Large intestine (tissue), 3 donors: ENCODE data around the gene PKDCC. TPM values are rescaled to one million over a fixed set of nuclear protein-coding genes. Genes with fewer than 3 reads are reported as not detected.

Experiments
- DNase-seq, 2 donors: peaks; one replicate each; pipeline versions ENCODE4 v3.0.0 to v3.0.0-alpha.2; 2013
- H3K27ac ChIP-seq: one replicate; pipeline ENCODE4 v1.5.1; 2013; ENCODE audit warnings: low read length
- H3K27me3 ChIP-seq: 2 replicates; pipeline ENCODE4 v1.6.1; 2013; ENCODE audit warnings: low read length; ENCODE audit not compliant: control insufficient read depth, insufficient read depth
- H3K36me3 ChIP-seq: 2 replicates; pipeline ENCODE4 v1.6.1; 2013; ENCODE audit warnings: low read length; ENCODE audit not compliant: control insufficient read depth, insufficient read depth
- H3K4me1 ChIP-seq: one replicate; pipeline ENCODE4 v1.6.1; 2013; ENCODE audit warnings: low read length; ENCODE audit not compliant: control insufficient read depth, insufficient read depth
- H3K4me3 ChIP-seq: one replicate; pipeline ENCODE4 v1.5.1; 2013; ENCODE audit warnings: low read length
- H3K9me3 ChIP-seq: one replicate; pipeline ENCODE4 v1.6.1; 2013; ENCODE audit warnings: mild to moderate bottlenecking, low read depth, low read length, moderate library complexity; ENCODE audit not compliant: control insufficient read depth
- WGBS: methylation state at CpG from one replicate; pipeline ENCODE4 v1.1.5; 2013; ENCODE audit warnings: low lambda C conversion rate; ENCODE audit not compliant: insufficient coverage; 5-methylcytosine and 5-hydroxymethylcytosine counted together
- polyA plus RNA-seq: library from polyadenylated mRNA; unstranded; fragments of 120-200 nt; gene quantifications from one replicate; pipeline ENCODE4 v1.2.1, GENCODE V29; 2013

PKDCC gene
- polyA plus RNA-seq, 1 donor = 247 TPM

- Histone ChIP-seq H3K9me3 (no peaks in the 10 kb centered on the region), H3K36me3 (peaks cover 91% of the 10 kb centered on the region), H3K27me3 (no peaks in the 10 kb centered on the region), H3K27ac (peak overlapping the region; percentile 94), H3K4me3 (no peak overlapping the region), H3K4me1 (peaks cover 85% of the 10 kb centered on the region)
- peak; percentile 85 to 87 for DNase-seq
- no CpG with 5 or more reads among the region's 19 CpGs for whole genome bisulfite sequencing
These were observed 7.1 kb downstream of the PKDCC start for GRCh38 chr2:42054714-42055430.

- H3K27ac ChIP-seq = peak overlapping the region; percentile 94
- WGBS = no CpG with 5 or more reads among the region's 4 CpGs
- H3K4me1 ChIP-seq = peaks cover 94% of the 10 kb centered on the region
- no peaks in the 10 kb centered on the region for H3K9me3 ChIP-seq
- H3K36me3 ChIP-seq = peaks cover 88% of the 10 kb centered on the region
- peak; percentile 96 to 99 for DNase-seq
- no peak overlapping the region for H3K4me3 ChIP-seq
- no peaks in the 10 kb centered on the region for H3K27me3 ChIP-seq
These were observed 8.0 kb downstream of the PKDCC start for GRCh38 chr2:42055573-42056514.

GRCh38 chr2:42057159-42057901 is 9.5 kb downstream of the PKDCC start:
- H3K36me3 ChIP-seq = peaks cover 77% of the 10 kb centered on the region
- H3K27me3 ChIP-seq = no peaks in the 10 kb centered on the region
- no peak overlapping the region for H3K4me3 ChIP-seq
- H3K27ac ChIP-seq = peak overlapping the region; percentile 94
- H3K4me1 ChIP-seq = peaks cover 98% of the 10 kb centered on the region
- no CpG with 5 or more reads among the region's 8 CpGs for WGBS
- H3K9me3 ChIP-seq = no peaks in the 10 kb centered on the region
- DNase-seq = peak in 1 of 2 donors; percentile 11

GRCh38 chr2:42057902-42058450 is 10.2 kb downstream of the PKDCC start:
- Histone ChIP-seq H3K4me1 (peaks cover 96% of the 10 kb centered on the region), H3K27ac (peak overlapping the region; percentile 94), H3K36me3 (peaks cover 73% of the 10 kb centered on the region), H3K9me3 (no peaks in the 10 kb centered on the region), H3K4me3 (no peak overlapping the region), H3K27me3 (no peaks in the 10 kb centered on the region)
- WGBS = 86% methylated on average over 1 of the region's 10 CpGs
- DNase-seq = no peak

GRCh38 chr2:42059261-42059898 is 11.6 kb downstream of the PKDCC start:
- Histone ChIP-seq H3K4me3 (no peak overlapping the region), H3K27me3 (no peaks in the 10 kb centered on the region), H3K36me3 (peaks cover 59% of the 10 kb centered on the region), H3K9me3 (no peaks in the 10 kb centered on the region), H3K27ac (peak overlapping the region; percentile 94), H3K4me1 (peaks cover 94% of the 10 kb centered on the region)
- no CpG with 5 or more reads among the region's 13 CpGs for WGBS
- peak in 1 of 2 donors; percentile 85 for DNase-seq

- H3K4me3 ChIP-seq = no peak overlapping the region
- peak overlapping the region; percentile 94 for H3K27ac ChIP-seq
- H3K36me3 ChIP-seq = peaks cover 53% of the 10 kb centered on the region
- H3K9me3 ChIP-seq = no peaks in the 10 kb centered on the region
- peaks cover 91% of the 10 kb centered on the region for H3K4me1 ChIP-seq
- whole genome bisulfite sequencing = no CpG with 5 or more reads among the region's 8 CpGs
- DNase-seq = peak in 1 of 2 donors; percentile 31
- no peaks in the 10 kb centered on the region for H3K27me3 ChIP-seq
These were observed 12.2 kb downstream of the PKDCC start for GRCh38 chr2:42060028-42060427.

GRCh38 chr2:42060718-42061619 is 13.1 kb downstream of the PKDCC start:
- Histone ChIP-seq H3K27ac (peak overlapping the region; percentile 94), H3K4me3 (no peak overlapping the region), H3K9me3 (no peaks in the 10 kb centered on the region), H3K27me3 (no peaks in the 10 kb centered on the region), H3K4me1 (peaks cover 84% of the 10 kb centered on the region), H3K36me3 (peaks cover 45% of the 10 kb centered on the region)
- no CpG with 5 or more reads among the region's 14 CpGs for WGBS
- DNase-seq = peak; percentile 91 to 95

GRCh38 chr2:42061839-42062238 is 14.0 kb downstream of the PKDCC start:
- no peak overlapping the region for H3K4me3 ChIP-seq
- no peaks in the 10 kb centered on the region for H3K27me3 ChIP-seq
- H3K27ac ChIP-seq = peak overlapping the region; percentile 94
- H3K4me1 ChIP-seq = peaks cover 76% of the 10 kb centered on the region
- DNase-seq = no peak
- no CpG with 5 or more reads among the region's 1 CpG for WGBS
- no peaks in the 10 kb centered on the region for H3K9me3 ChIP-seq
- H3K36me3 ChIP-seq = peaks cover 37% of the 10 kb centered on the region
